Esophagus squamous epithelium (tissue), 5 donors: ENCODE results near the gene C19orf12. TPM values are rescaled to one million over a fixed set of nuclear protein-coding genes. Genes with fewer than 3 reads are reported as not detected.

Experiments
- DNase-seq: peaks from one replicate; lab custom pipeline; 2025; lab: John Stamatoyannopoulos, UW
- H3K27ac ChIP-seq, 4 donors: fragments of 200-600 bp; sonication (generic); one replicate each; pipeline ENCODE4 v1.5.1; 2016 to 2019; ENCODE audit warnings: mild to moderate bottlenecking in 1 of 4
- H3K27me3 ChIP-seq, 4 donors: fragments of 200-600 bp; sonication (generic); 1 replicate in 3 of 4; 2 replicates in 1 of 4; pipeline versions ENCODE4 v1.5.1 to v1.6.0; 2017 to 2021; ENCODE audit warnings: antibody characterized with exemption in 1 of 4
- H3K36me3 ChIP-seq, 3 donors: fragments of 200-600 bp; sonication (generic); one replicate each; pipeline ENCODE4 v1.5.1; 2016 to 2019
- H3K4me1 ChIP-seq, 3 donors: fragments of 200-600 bp; sonication (generic); one replicate each; pipeline ENCODE4 v1.5.1; 2017 to 2019
- H3K4me3 ChIP-seq, 4 donors: fragments of 200-600 bp; sonication (generic); 1 replicate in 3 of 4; 2 replicates in 1 of 4; pipeline ENCODE4 v1.5.1; 2016 to 2019; ENCODE audit warnings: mild to moderate bottlenecking in 2 of 4, moderate library complexity in 1 of 4
- H3K9me3 ChIP-seq, 3 donors: fragments of 200-600 bp; sonication (generic); one replicate each; pipeline ENCODE4 v1.5.1; 2016 to 2019
- POLR2A ChIP-seq, 4 donors: fragments of 450-650 bp; IDR thresholded peaks; one replicate each; pipeline ENCODE4 v1.6.1; 2017; ENCODE audit warnings: antibody characterized with exemption in 4 of 4, mild to moderate bottlenecking in 4 of 4, moderate library complexity in 3 of 4
- WGBS, 2 donors: methylation state at CpG; one replicate each; pipeline ENCODE4 v1.1.5; 2018; 5-methylcytosine and 5-hydroxymethylcytosine counted together
- intact Hi-C: fragments of 100-400 bp; cut with DNase I; formaldehyde crosslinking; loops from one replicate; pipeline ENCODE4 v1.15.0; 2022
- total RNA-seq, 4 donors: library from RNA; depleted of rRNA; stranded (reverse); fragments of >200 nt; gene quantifications; one replicate each; pipeline ENCODE4 v1.1.0, GENCODE V29; 2016
- TF ChIP-seq, protein P1 (sequence below), 6 experiments: fragments of 450-650 bp in 4 of 6; fragments of 200-600 bp in 2 of 6; sonication (generic) in 2 of 6; IDR thresholded peaks; one replicate each; pipeline ENCODE4 v1.5.1; 2016 to 2019; ENCODE audit warnings: antibody characterized with exemption in 6 of 6, mild to moderate bottlenecking in 4 of 6, moderate library complexity in 4 of 6
- donor health status: DM: yes; HTN: yes; CAD: no.

C19orf12 gene
- total RNA-seq, 4 donors from 2014 or later: 11.2 to 21.6 (median 18.3) TPM

DNA sequence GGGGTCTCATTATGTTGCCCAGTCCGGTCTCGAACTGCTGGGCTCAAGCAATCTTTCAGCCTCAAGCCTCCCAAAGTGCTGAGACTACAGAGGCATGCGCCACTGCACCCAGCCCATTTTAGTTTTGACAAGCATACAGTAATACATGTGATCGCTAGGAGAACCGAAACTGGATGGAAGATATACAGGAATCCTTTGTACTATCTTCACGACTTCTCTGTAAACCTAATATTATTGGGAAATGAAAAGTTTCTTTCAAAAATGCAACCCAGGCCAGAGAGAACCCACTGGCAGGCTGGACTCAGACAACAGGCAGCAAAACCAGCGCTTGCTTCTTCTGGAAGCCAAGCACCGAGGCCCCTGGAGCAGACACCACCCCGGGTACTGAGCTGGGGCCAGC is 9.4 kb downstream of the C19orf12 start:
- DNase-seq: no peak
- H3K27me3 ChIP-seq: no peaks in the 10 kb centered on the region
- no peaks in the 10 kb centered on the region for H3K4me1 ChIP-seq
- no peak for TF ChIP-seq POLR2A (IDR thresholded peaks at IDR 0.05)
- TF ChIP-seq, protein P1, sequence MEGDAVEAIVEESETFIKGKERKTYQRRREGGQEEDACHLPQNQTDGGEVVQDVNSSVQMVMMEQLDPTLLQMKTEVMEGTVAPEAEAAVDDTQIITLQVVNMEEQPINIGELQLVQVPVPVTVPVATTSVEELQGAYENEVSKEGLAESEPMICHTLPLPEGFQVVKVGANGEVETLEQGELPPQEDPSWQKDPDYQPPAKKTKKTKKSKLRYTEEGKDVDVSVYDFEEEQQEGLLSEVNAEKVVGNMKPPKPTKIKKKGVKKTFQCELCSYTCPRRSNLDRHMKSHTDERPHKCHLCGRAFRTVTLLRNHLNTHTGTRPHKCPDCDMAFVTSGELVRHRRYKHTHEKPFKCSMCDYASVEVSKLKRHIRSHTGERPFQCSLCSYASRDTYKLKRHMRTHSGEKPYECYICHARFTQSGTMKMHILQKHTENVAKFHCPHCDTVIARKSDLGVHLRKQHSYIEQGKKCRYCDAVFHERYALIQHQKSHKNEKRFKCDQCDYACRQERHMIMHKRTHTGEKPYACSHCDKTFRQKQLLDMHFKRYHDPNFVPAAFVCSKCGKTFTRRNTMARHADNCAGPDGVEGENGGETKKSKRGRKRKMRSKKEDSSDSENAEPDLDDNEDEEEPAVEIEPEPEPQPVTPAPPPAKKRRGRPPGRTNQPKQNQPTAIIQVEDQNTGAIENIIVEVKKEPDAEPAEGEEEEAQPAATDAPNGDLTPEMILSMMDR (IDR thresholded peaks at IDR 0.05): no peak
- peaks cover 11 to 77% (median 25%) of the 10 kb centered on the region in 3 donors for H3K36me3 ChIP-seq
- intact Hi-C loops: no loop called here
- no peak overlapping the region for H3K27ac ChIP-seq
- no peaks in the 10 kb centered on the region for H3K9me3 ChIP-seq
- 90 to 95% methylated on average over 9 of the region's 9 CpGs for WGBS, 2 donors
- H3K4me3 ChIP-seq: no peak overlapping the region

DNA sequence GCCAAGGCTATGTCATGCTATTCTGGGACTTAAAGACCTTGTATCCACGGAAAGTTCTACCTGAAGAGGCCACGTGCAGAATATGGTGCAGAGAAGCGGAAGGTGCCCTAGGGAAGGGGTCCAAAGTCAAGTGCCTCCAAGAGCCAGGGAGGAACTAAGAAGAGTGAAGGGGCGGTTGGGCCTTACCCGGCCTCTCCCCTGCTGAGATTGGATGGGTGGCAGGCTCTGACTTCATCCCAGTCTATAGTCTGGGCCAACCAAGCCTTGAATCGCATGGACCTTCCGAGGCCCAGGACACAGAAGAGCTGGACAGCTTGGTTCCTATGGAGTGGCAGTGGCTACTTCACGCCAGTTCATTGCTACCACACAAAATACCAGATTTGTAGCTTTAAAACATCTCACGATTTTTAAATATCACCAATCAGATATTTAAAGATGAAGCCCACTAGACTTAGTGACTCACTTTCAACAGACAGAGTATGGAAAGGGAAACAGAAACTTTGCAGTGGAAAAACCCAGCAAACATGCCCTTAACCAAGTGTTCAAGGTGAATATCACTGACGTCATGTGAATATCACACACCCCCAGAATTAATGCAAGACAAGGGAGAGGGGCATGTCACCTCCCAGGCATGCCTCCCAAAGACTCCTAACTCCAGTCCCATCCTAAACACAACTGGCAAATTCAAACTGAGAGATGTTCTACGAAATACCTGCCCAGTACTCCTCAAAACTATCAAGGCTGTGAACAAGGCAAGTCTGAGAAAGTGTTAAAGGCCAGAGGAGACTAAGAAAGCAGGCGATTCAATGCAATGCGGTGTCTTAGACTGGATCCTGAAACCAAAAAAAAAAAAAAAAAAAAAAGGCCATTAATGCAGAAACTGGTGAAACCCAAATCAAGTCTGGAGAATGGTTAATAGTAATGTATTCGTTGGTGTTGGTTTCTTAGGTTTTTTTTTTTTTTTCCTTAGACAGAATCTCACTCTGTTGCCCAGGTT is 10.2 kb downstream of the C19orf12 start:
- intact Hi-C loops: no loop called here
- no peak for DNase-seq
- no peaks in the 10 kb centered on the region for H3K4me1 ChIP-seq
- H3K27ac ChIP-seq: no peak overlapping the region
- no peaks in the 10 kb centered on the region for H3K9me3 ChIP-seq
- WGBS, 2 donors: 84 to 86% methylated on average over 12 to 14 of the region's 14 CpGs
- TF ChIP-seq POLR2A (IDR thresholded peaks at IDR 0.05): no peak
- TF ChIP-seq, protein P1 (IDR thresholded peaks at IDR 0.05): no peak
- no peak overlapping the region for H3K4me3 ChIP-seq
- H3K36me3 ChIP-seq: peaks cover 11 to 77% (median 25%) of the 10 kb centered on the region in 3 donors
- H3K27me3 ChIP-seq: no peaks in the 10 kb centered on the region

DNA sequence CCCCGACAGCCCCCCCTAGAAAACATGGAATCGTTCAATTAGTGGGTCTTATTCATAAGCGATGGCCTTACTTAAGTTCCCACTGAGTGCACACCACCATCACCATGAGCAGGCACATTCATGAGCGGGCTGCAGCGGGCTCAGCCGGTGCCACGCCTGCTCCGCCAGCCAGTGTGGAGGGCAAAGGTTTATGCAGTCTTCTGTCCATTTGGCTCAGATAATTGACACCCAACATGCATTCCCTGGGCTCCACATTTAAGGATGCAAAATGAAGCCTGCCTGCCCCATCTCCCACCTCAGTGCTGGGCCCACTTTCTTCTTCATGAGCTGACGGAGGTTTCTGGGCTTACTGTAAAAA is 12.1 kb downstream of the C19orf12 start:
- TF ChIP-seq POLR2A (IDR thresholded peaks at IDR 0.05): no peak
- TF ChIP-seq, protein P1 (IDR thresholded peaks at IDR 0.05): no peak
- 91 to 100% methylated on average over 7 of the region's 9 CpGs for WGBS, 2 donors
- no peak overlapping the region for H3K4me3 ChIP-seq
- peaks cover 5 to 69% (median 25%) of the 10 kb centered on the region in 3 donors for H3K36me3 ChIP-seq
- no peak for DNase-seq
- no peaks in the 10 kb centered on the region for H3K27me3 ChIP-seq
- H3K27ac ChIP-seq: no peak overlapping the region
- H3K9me3 ChIP-seq: no peaks in the 10 kb centered on the region
- intact Hi-C loops: no loop called here
- H3K4me1 ChIP-seq: no peaks in the 10 kb centered on the region

DNA sequence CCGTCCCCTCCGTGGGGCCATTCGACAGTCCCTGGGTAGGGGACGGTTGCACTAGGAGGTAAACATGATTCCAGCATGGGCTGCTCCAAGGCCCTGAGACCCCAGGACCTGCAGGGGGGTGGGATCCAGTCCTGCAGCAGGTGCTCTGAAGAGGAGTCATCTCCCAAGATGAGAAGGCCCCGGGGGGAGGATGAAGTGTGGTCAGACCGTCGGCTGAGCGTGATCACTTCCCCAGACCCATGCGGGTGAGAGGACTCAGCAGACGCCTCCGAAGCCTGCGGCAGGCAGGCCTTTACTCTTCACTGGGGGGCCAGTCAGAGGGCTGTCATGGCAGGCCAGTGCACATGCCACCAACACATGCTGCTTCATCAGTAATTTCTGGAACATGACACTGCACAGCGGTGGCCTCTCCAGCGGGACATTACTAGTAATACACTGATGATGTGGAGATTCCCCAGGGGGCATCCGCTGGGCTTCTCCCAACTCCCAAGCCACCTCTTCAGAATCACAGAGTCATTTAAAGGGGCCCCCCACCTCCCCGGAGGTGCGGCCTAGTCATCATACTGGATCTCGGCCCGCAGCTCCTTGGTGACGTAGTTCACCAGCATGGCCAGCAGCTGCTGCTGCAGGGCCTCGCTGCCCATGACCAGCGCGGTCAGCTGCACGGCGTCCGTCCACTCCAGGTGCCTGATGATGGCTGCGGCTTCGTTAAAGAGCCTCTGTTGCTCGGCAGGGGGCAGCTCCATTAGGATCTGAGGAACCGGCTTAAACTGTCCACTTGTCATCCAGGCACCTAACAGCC is 12.7 kb downstream of the C19orf12 start:
- TF ChIP-seq, protein P1 (IDR thresholded peaks at IDR 0.05): no peak
- no peak for TF ChIP-seq POLR2A (IDR thresholded peaks at IDR 0.05)
- Histone ChIP-seq H3K27me3 (no peaks in the 10 kb centered on the region), H3K36me3 (peaks cover 5 to 63% (median 21%) of the 10 kb centered on the region in 3 donors), H3K4me1 (no peaks in the 10 kb centered on the region), H3K9me3 (no peaks in the 10 kb centered on the region), H3K4me3 (no peak overlapping the region), H3K27ac (no peak overlapping the region)
- DNase-seq: no peak
- intact Hi-C loops: no loop called here
- 80 to 81% methylated on average over 12 to 15 of the region's 30 CpGs for WGBS, 2 donors
